ENCODE measurements around the gene DRC1.

DRC1 gene

DNA sequence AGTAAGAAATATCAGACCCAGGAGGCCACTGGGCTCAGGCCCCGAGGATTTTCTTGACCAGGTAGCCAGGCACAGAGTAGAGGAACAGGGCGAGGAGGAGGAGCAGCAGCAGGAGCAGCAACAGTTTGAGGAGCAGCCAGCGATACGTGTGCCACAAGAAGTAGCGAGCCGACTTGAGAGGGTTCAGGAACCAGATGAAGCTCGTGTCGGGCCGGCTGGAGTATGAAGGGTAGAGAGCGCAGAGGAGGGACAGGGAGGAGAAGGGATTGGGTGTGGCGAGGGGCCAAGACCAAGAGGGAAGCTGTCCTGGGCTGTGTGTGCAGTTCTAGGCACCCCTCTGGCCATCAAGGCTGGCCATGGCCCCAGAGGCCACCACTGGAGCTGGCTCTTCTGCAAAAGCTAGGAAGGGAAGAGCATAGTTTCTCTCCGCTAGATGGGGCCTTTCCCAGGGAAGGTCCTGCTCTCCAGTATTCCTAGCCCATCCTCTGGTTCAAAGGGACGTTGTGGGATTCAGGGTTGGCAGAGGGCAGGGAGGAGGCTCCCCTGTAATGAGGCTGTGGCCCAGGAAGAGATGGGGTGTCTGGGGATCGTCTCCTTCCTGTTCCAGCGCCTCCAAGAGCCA, 58.4 kb downstream of the DRC1 start:
- H3K4me3 ChIP-seq (ENCODE audit: low read depth, low read length) = no peak overlapping the region
- in situ Hi-C loops (cut with HindIII; ENCODE audit: low sequenced_read_pairs) = no loop called here
- DNase-seq (ENCODE audit: low read depth) = no peak
- TF ChIP-seq, protein P1, sequence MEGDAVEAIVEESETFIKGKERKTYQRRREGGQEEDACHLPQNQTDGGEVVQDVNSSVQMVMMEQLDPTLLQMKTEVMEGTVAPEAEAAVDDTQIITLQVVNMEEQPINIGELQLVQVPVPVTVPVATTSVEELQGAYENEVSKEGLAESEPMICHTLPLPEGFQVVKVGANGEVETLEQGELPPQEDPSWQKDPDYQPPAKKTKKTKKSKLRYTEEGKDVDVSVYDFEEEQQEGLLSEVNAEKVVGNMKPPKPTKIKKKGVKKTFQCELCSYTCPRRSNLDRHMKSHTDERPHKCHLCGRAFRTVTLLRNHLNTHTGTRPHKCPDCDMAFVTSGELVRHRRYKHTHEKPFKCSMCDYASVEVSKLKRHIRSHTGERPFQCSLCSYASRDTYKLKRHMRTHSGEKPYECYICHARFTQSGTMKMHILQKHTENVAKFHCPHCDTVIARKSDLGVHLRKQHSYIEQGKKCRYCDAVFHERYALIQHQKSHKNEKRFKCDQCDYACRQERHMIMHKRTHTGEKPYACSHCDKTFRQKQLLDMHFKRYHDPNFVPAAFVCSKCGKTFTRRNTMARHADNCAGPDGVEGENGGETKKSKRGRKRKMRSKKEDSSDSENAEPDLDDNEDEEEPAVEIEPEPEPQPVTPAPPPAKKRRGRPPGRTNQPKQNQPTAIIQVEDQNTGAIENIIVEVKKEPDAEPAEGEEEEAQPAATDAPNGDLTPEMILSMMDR (IDR thresholded peaks at IDR 0.05; ENCODE audit: low read depth, low read length, missing control alignments) = no peak

DNA sequence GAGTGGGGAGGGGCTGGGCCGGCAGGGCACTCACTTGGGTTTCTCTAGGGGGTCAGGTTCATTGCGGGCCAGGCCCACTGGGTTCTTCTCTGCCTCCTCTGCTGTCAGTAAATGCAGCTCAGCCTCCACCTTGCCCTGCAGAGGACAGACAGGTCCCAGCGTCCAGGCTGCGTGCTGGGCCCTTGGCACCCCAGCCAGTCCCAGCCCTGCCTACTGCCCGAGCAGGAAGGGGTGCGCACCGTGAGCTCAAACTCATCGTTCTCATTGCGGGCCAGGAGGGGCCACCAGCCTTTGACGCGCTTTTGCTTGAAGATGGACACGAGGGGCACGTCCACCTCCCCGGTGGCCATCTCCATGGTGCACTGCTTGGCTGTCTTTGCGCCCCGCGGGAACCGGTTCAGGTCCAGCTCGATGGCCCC, 58.9 kb downstream of the DRC1 start:
- no peak for DNase-seq (ENCODE audit: low read depth)
- TF ChIP-seq, protein P1 (IDR thresholded peaks at IDR 0.05; ENCODE audit: low read depth, low read length, missing control alignments) = no peak
- in situ Hi-C loops (cut with HindIII; ENCODE audit: low sequenced_read_pairs) = no loop called here
- H3K4me3 ChIP-seq (ENCODE audit: low read depth, low read length) = no peak overlapping the region

DNA sequence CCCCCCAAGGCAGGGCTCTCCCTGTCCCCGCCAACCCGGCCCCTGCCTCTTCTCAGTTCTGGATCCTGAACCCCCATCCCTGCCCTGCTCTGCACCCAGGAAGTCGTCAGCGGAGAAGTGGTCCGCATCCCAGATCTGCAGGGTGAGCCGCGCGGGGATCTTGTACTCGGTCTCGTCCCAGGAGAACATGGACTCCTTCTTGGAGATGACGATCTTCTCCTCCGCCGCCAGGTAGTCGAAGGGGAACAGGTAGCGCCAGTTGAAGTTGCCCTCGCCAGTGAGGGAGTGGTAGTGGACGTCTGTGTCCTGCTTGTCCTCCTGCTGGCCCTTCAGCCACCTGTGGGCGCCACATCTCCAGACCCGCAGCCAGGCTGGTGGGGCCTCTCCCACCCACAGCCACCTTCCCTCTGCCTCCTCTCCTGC, 59.9 kb downstream of the DRC1 start:
- H3K4me3 ChIP-seq (ENCODE audit: low read depth, low read length) = no peak overlapping the region
- no peak for DNase-seq (ENCODE audit: low read depth)
- TF ChIP-seq, protein P1 (IDR thresholded peaks at IDR 0.05; ENCODE audit: low read depth, low read length, missing control alignments) = no peak
- in situ Hi-C loops (cut with HindIII; ENCODE audit: low sequenced_read_pairs) = no loop called here

DNA sequence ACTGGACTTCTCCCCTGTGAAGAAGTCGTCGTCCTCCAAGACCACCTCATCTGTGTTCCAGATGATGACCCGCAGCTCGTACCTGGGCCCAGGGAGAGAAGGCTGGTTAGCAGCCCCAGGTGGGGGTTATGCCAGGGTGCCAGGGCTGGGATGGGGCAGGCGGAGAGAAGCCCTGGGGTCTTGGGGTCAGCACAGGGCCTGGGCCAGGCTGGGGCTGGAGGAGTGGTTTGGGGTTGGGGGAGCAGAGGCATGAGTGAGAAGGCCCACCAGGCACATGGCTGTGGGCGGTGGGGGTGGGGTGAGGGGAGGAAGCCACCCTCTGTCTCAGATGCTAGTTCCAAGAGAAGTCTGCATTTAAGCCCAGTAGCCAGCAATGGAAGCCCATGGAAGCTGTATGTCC, 60.4 kb downstream of the DRC1 start:
- in situ Hi-C loops (cut with HindIII; ENCODE audit: low sequenced_read_pairs) = no loop called here
- TF ChIP-seq, protein P1 (IDR thresholded peaks at IDR 0.05; ENCODE audit: low read depth, low read length, missing control alignments) = no peak
- no peak for DNase-seq (ENCODE audit: low read depth)
- H3K4me3 ChIP-seq (ENCODE audit: low read depth, low read length) = no peak overlapping the region

DNA sequence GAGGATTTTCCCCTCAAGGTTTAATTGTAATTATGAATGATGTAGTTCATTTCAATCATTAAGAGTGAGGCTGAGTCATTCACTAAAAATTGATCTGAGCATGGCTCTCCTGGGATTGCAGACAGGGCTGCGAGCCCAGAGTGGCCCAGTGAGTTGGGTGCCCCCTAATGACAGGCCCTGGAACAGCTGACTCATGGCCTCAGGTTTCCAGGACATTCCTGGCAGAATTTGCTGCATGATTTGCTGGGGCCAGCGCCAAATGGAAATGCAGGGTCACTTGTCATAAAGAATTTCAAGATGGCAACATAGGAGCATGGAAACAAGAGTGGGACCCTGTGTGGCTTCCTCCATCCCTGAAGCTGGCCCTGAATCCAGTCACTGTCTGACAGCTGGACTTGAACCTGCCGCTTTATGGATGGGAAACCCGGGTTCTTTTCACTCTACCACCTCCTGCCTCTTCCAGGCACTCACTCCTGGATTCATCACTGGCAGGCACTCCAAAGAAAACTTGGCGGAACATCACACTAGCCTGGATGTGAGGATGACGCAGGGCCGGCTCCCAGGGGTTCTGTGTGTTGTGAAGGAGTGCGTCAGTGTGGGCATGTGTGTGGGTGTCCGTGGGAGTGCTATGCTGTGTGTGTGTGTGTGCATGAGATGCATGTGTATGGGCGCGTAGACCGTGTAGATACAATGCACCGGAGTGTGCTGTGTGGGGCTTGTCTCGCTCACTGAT, 61.0 kb downstream of the DRC1 start:
- TF ChIP-seq, protein P1 (IDR thresholded peaks at IDR 0.05; ENCODE audit: low read depth, low read length, missing control alignments) = peak; percentile 75
- in situ Hi-C loops (cut with HindIII; ENCODE audit: low sequenced_read_pairs) = no loop called here
- no peak for DNase-seq (ENCODE audit: low read depth)
- no peak overlapping the region for H3K4me3 ChIP-seq (ENCODE audit: low read depth, low read length)

DNA sequence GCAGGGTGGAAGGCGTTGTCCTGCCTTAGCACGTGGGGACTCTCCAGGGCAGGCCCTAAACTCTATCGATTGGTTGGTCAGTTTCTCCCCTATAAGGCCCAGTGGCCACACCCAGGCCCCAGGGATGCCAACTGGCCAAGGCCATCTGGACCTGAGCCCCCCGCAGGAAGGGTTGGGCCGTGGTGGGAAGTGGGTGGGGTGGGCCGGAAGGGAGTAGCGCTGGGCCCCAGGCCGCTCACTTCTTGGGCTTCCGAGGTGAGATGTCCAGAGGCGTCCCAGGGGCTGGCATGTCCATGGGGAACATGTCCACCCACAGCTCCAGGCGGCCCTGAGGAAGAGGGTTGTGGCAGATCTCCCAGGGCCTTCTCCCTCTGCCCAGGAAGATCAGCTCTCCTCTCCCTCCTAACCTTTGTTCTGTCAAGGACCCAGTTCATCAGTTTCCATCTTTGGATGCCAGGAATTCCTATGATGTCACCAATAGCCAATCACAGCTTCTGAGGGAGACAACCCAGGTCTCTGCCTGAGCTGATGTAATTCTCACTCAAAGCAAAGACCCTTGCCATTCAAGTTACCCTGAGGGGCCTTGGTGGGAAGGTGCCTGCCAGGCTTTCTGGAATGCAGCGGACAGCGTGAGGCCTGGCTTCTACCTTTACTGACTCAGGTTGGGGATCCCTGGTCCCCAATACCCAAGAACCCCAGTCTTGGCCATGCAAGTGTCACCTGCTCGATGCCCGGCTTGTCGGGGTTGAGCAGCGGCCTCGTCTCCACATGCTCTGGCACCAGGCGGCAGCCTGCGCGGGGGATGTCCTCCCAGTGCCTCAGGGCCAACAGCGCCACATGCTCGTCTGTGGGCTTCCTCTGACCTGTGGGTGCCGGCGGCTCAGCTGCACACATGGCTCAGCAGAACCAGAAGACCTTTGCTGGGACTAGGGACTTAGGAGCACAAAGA, 61.8 kb downstream of the DRC1 start:
- in situ Hi-C loops (cut with HindIII; ENCODE audit: low sequenced_read_pairs) = no loop called here
- no peak overlapping the region for H3K4me3 ChIP-seq (ENCODE audit: low read depth, low read length)
- TF ChIP-seq, protein P1 (IDR thresholded peaks at IDR 0.05; ENCODE audit: low read depth, low read length, missing control alignments) = no peak
- no peak for DNase-seq (ENCODE audit: low read depth)
